8988T (cell line): ENCODE data around the gene CEP95.
"Not testable (repeated sequence)": the region's sequence is repeated elsewhere in the genome, so short reads cannot be mapped to it uniquely, and the experiment has no call there.

Experiments used
- DNase-seq: peaks from one replicate; pipeline ENCODE4 v3.0.0; 2011

The CEP95 gene

GRCh38 chr17:64575431-64575830 lies 68.7 kb downstream of the CEP95 start:
- DNase-seq, result no peak

GRCh38 chr17:64577025-64577424 lies 70.2 kb downstream of the CEP95 start:
- DNase-seq, result not testable (repeated sequence)

GRCh38 chr17:64579917-64580316 lies 73.1 kb downstream of the CEP95 start:
- DNase-seq, result no peak

- no peak for DNase-seq
Observed at GRCh38 chr17:64580384-64581315, 73.9 kb downstream of the CEP95 start.

- DNase-seq, result no peak
Observed at GRCh38 chr17:64583038-64583437, 76.3 kb downstream of the CEP95 start.

- no peak for DNase-seq
Observed at GRCh38 chr17:64585146-64585545, 78.4 kb downstream of the CEP95 start.
